Left renal pelvis (tissue), 4 donors: Measurements from ENCODE around the gene HS3ST2. TPM values are rescaled to one million over a fixed set of nuclear protein-coding genes. Genes with fewer than 3 reads are reported as not detected.

ENCODE experiments used
- DNase-seq, 4 donors: peaks; one replicate each; pipeline ENCODE4 v3.0.0-alpha.2; 2013; ENCODE audit warnings: low read depth in 4 of 4, low spot score in 3 of 4
- polyA plus RNA-seq, 4 donors: library from polyadenylated mRNA; unstranded; fragments of 120-200 nt; gene quantifications; one replicate each; pipeline ENCODE4 v1.2.1, GENCODE V29; 2013; ENCODE audit not compliant: insufficient read length in 4 of 4

Gene HS3ST2
- polyA plus RNA-seq = under 1 TPM; 0.18 to 0.37 (median 0.28) TPM

DNA sequence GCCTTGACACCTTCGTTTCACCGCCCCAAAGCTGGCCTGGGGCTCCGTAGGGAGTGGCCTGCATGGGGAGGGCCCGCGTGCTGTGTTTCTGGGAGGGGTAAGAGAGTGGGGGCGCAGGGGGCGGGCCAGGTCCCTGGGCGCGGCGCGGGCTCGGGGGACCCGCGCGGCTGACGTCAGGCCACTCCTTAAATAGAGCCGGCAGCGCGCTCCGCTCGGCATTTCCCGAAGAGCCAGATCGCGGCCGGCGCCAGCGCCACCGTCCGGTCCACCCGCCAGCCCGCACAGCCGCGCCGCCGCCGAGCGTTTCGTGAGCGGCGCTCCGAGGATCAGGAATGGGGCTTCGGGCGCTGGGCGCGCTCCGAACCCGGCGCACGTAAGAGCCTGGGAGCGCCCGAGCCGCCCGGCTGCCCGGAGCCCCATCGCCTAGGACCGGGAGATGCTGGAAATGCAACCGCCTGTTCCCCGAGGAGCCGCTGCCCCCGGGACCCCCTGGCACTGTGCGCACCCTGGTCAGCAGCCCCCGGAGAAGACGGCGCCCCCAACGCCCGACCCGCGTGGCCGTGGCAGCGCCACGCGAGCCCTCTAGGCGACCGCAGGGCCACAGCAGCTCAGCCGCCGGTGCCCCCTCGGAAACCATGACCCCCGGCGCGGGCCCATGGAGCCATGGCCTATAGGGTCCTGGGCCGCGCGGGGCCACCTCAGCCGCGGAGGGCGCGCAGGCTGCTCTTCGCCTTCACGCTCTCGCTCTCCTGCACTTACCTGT, at the start of gene HS3ST2:
HS3ST2 (plus strand) TSS at position 215 of the 763 bp plus-strand sequence; CDS start at position 664, 449 bp downstream.
- peak in 1 of 4 donors; percentile 11 for DNase-seq

DNA sequence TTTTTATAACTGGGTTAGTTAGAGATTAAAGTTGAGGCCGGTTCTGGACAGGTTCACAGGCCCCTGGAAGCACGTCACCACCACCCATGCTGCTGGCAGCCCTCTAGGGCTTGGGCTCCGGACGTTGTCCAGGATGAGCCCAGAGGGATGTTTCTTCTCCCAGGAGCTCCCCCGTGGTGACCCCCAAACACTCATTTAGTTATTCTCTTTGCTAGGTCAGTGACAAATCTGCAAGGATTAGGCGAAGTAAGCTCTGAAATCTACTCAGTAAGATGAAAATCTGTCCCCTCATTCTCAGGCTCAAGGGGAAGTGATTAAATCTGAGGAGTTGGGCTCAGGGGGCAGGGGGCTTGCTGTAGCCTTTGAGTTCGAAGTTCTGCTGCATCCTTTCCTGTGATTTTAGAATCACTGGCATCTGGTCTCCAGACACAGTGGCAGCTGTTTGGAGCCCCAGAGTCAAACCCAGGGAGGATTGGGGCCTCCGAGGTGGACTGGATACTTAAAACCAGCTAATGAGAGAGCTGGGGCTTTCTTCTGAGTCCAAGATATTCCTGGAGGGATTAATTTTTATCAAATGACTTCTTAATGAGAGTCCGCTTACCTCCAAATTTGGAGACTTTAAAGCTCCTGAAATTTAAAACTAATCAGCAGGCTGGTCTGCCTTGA, 49.2 kb upstream of the HS3ST2 start:
- no peak for DNase-seq

DNA sequence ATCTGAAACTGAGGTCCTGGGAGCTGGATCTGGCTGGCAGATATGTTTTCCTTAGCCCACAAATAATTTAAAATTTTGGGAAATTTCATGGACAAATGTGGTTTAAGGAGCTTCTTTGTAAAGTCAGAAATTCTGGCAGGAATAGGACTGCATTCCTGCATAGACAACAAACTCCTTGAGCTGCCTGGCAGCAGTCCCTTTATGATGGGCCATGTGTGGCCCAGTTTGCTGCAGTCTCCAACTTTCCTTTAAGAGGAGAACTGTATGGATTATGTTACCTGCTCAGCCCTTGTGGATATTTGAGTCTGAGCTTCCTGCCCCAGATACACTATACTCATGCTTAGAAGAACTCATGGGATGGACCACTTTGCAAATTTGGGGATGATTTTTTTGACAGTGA, 48.5 kb upstream of the HS3ST2 start:
- DNase-seq = no peak

DNA sequence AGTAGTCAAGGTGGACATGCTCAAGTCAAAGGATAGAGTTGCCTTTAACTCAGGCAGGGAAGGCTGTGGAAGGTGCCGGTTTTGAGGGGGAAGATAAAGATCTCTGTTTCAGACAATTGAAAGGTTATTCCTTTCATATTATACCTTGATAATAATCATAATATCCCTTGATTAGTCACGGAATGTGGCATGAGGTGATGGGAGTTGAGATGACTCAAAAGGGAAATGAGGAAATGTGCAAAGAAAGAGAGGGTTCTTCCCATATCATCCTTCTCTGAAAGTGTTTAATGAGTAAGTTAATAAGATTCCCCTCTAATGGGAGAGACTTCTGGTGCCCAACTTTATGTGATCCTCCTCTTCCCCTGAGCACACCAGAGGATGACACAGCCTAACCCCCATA, 43.1 kb upstream of the HS3ST2 start:
- DNase-seq = no peak

DNA sequence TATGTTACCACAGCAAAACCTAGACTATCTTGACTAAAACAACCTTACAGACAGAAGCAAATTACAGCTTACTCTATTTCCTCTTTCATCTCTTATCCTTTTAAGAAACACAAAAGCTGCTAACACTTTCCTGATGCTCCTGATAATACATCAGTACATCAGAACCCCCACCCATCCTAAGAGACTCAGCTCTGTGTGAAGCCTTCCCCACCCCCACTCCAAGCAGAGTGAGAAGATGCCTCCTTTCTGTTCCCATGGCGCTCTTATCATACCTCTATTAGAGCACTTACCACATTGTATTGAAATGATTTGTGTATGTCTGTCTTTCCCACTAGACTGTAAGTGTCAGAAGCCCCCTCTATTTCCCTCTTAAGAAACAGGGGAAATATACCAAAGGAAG, 42.4 kb upstream of the HS3ST2 start:
- DNase-seq = no peak

DNA sequence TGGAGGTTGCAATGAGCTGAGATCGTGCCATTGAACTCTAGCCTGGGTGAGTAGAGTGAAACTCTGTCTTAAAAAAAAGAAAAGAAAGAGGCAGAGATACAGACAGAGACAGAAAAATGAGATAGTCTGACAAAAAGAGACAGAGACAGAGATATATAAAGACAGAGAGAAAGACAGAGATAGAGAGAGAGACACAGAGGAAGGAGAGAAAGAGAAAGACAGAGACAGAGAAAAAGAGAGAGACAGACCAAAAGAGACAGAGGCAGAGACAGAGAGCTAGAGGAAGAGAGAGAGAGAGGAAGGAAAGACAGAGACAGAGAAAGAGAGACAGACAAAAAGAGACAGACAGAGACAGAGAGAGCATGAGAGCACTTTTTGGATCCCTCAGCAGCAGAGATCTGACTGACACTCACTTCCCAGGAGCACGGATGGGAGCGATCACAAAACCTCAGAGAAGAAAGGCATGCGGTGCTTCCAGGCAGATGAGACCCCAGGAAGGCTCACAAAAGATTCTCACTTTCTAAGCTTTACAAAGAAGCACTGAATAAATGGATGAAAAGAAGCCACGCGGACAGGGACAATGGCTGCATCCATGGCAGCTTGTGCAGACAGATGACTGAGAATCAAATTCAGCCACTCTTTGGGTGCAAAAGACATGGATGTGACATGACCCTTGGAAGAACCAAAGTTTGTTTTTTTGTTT, 38.6 kb upstream of the HS3ST2 start:
- no peak for DNase-seq

DNA sequence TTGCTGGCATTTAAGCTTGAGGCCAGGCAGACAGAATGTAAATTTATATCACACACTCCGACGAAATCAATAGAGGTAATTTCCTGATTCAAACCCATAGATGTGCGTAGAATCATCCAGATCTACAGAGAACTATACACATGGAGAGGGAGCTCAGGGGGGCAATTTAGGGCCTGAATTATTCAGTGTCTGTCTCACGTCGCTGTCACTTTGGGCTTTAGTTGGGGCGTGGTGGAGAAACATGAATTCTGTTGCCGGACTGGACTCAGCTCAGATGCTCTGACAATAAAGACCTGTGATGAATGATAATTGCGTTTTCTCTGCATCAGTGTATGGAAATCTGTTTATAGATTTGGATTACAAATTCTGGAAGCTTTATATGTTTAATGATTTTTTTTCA, 32.5 kb upstream of the HS3ST2 start:
- no peak for DNase-seq

DNA sequence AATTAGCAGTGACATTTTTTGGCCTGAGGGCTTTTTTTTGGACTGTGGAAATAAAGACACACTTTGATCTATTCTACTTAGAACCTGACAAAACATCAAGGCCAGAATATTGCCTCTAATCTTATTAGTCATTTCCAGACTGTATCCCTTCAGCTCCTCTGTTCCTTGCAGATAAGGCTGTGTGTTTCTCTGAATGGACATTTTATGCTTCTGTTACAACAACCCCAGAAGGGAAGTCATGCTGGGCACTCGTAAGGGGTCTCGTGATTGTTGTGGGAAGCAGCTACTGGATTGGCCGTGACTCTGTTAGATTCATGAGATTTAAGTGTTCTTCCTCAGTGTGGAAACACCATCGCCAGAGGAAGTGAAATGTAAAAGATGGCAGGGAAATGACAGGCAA, 31.6 kb upstream of the HS3ST2 start:
- no peak for DNase-seq

DNA sequence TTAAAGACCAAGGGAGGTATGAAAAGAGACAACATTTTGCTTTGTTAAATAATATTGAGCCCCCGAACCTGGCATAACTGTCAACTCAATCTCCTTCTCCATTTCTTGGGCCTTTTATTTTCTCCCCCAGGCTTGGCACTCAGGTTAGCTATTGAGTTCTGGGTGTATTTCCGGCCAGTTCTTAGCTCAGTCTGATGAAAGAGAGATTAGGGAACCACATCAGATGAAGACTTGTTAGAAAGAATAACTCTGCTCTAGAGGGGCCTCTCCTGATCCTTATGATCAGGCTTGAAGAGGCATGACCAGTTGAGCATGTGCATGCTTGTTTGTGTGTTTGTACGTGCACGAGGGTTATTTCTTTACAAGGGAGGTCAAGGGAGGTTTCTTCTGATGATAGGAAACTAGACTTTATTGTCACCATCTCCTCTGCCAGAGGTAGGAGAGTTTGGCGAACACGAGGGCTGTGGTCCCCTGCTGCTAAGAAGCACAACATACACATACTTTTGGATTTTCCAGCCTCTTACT, 29.2 kb upstream of the HS3ST2 start:
- DNase-seq = no peak

DNA sequence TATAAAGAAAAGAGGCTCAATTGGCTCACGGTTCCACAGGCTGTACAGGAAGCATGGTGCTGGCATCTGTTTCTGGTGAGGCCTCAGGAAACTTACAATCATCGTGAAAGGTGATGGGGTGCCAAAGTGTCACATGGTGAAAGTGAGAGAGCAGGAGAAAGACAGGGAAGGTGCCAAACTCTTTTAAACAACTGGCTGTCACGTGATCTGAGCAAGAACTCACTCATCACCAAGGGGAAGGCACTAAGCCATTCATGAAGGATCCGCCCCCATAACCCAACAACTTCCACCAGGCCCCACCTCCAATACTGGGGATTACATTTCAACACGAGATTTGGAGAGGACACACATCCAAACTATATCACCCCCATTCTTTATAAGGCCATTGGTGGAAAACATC, 28.4 kb upstream of the HS3ST2 start:
- no peak for DNase-seq

DNA sequence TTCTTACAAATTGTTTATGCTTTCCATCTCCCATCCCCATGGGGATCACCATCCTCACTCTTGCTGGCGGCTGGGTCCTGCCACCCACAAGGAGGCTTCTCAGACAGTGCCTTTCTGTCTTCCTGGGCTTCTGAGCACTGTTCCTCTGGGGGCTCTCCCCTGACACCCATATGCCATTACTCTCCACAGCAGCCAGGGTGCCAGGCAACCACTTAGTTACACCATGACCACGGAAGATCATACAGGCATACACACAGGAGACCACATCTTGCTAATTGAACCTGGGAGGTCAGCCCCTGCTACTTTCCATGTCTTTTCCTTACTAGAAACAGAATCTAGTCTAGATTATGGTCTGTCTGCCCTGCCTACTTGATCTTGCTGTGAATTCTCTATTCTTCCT, 27.7 kb upstream of the HS3ST2 start:
- DNase-seq = no peak

DNA sequence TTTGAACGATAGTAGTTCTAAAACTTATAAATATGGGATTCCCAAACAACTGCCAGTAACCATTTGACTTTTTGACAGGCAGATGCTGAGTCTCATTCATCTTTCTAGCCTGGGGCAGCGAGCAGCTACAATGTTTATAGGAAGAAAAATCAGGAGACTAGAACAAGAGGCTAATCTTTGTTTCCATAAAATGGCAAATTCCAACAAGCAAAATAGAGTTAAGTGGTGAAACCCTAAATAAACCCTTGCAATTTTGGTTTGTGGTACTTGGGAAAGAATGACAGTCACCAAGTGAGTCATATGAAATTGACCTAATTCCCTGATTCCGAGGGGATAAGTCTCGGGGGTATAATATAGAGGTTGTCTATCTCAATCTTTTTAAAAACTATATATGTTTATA, 27.3 kb upstream of the HS3ST2 start:
- no peak for DNase-seq

DNA sequence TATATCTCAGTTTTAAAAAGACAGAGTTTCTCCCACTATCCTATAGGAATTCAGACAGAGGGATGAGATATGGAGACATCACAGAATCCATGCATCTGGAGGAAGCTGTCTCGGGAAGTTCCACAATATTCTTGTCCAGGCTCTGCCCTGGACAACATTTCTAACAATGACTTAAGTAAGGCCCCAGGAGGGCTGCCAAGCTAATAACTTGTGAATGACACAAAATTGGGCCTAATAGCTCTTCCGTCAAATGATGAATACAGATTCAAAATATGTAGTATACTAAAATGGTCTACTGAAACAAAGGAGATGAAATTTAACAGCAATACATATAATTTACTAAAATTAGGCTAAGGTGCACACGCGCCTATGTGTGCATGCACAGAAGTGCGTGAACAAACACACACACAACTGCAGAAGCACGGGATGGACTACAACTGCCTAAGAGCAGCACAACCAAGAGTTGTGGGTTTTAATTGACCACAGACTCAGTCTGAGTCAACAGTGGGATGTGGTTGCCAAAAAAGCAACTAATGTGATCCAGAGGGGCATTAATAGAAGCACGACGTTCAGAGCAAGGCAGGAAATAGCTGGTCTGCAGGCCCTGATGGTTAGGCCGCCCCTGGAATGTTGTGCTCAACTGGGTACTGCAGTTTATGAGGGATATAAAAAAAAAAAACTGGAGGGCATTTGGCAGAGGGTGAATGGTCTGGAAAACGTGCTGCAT, 26.3 kb upstream of the HS3ST2 start:
- DNase-seq = peak in 1 of 4 donors; percentile 5

DNA sequence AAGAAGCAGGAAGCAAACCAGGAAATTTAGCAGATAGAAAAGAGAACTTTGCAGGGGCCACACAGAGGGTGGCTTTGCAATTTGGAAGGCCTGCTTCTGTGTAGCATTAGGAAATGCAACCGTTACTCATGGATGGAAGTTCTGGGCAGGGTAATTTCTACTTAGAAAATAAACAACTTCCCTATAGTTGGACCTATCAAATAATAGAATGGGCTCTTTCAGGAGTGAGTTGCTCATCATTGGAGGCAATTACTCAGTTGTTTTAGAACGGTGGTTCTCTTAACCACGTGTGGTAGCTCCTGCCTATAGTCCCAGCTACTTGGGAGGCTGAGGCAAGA, 25.8 kb upstream of the HS3ST2 start:
- no peak for DNase-seq

DNA sequence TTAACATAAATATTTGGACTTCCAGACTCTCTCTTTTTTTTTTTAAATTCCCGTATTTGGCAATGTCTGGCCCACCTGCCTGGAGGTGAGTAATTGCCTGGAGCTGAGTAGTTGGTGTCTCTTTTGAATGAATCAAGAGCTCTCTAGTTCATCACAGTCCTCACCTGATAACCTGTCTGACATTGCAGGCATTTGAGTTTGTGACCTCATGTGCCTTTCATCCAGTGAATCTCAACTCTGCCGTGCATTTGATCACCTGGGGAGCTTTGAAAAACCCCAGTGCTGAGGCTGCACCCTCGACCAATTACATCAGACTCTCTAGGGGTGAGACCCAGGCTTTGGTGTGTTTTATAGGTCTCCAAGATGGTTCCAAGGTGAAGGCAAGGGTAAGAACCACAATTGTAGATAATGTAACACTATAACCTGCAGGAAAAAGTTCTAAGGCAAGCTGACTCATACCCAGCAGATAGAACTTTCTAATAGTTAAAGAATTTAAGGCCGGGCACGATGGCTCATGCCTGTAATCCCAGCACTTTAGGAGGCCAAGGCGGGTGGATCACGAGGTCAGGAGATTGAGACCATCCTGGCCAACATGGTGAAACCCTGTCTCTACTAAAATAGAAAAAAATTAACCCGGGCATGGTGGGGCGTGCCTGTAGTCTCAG, 24.5 kb upstream of the HS3ST2 start:
- no peak for DNase-seq

DNA sequence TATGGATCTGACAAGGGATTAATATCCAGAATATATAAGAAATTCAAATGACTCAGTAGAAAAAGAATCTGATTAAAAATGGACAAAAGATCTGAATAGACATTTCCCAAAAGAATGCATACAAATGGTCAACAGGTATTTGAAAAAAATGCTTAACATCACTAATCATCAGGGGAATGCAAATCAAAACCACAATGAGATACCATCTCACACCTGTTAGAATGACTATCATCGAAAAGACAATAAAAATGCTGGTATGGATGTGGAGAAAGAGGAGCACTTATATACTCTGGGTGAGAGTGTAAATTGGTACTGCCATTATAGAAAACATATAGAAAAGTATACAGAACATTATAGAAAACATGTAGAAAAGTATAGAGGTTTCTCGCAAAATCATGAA, 16.4 kb upstream of the HS3ST2 start:
- no peak for DNase-seq

DNA sequence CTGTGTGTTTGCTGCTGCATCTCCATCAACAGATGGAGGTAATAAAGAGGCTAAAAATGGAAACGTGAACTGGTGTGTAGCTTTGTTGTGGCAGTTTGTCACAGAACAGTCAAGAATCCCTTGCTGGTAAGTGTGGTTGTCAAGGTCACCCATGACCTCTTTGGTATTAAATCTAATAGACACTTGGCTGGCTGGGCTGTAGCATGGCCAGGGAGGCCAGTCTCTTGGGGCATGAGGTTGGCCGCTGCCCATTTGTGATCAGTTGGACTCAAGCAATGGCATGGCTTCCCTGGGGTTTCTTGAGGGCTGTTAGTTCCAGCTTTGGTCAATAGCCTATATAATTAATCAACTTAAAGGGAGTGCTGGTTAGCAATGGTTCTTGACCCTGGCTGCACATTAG, 14.8 kb upstream of the HS3ST2 start:
- DNase-seq = no peak

DNA sequence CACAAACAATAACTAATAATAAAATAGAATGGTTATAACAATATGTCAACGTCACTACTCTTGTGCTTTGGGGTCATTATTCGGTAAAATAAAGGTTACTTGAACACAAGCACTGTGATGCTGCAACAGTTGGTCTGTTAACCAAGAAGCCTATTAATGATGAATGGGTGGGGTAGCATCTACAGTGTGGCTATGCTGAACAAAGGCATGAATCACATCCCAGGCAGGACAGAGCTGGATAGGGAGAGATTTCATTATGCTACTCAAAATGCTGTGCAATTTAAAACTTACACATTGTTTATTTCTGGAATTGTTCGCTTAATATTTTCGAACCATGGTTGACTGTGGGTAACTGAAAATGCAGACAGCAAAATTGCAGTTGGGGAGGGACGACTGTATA, 9.1 kb upstream of the HS3ST2 start:
- DNase-seq = no peak

DNA sequence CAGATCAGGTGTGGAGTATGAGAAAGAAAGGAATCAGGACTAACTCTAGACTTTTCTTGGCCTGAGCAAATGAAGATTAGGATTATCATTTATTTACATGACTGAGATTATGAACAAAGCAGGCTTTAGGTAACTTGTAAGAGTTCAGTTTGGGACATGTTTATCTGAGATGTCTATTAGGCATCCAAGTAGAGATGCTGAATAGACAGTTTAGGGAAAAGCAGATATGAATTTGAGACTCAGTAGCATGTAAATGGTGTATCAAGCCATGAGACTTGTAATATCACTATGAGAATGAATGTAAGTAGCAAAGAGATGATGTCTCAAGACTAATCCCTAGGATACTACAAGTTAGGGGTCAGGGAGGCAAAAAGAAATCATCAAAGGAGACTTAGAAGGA, 8.6 kb upstream of the HS3ST2 start:
- DNase-seq = no peak

DNA sequence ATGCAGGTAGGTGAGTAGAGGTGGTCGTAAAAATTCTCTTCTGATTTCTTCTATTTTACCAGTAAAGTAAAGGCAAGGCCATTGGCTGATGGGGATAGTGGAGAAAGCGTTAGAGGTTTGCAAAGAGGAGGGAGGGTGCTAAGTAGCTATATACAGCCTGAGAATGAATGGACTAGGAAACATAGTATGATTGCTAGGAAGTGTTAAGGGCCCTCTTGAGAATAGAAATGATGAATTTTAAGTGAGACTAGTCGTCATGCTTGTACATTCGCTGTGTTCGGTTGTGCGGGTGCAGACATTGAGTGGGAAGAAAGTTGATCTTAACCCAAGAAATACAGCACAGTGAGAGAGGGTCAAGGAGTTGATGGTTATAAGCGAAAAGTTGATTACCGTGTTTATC, 7.2 kb upstream of the HS3ST2 start:
- no peak for DNase-seq
